ENCODE results near the gene YIPF5.

Gene YIPF5

GRCh38 chr5:144177548-144177947 is 7.1 kb upstream of the YIPF5 start:
- DNase-seq, result no peak

DNA sequence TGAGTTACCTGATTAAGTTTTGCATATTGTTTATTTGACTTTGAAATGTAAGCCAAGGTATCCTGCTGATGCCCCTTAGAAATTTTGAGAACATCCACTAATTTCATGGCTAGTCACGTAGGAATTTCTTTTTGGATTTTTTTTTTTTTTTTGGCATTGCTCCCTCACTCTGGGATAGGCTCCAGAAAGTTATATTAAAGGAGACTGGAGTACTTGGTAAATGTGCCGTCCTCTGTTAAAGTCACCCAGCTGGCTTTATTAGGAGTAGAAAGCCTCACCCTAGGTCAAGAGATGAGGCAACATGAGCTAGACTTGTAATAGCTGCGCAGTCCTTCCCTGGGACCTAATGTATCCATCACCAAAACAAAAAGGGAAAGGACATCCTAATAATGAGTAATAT is 3.3 kb upstream of the YIPF5 start:
- DNase-seq, result no peak

GRCh38 chr5:144169904-144170275 is 569 bp downstream of the YIPF5 start:
- DNase-seq, result no peak

DNA sequence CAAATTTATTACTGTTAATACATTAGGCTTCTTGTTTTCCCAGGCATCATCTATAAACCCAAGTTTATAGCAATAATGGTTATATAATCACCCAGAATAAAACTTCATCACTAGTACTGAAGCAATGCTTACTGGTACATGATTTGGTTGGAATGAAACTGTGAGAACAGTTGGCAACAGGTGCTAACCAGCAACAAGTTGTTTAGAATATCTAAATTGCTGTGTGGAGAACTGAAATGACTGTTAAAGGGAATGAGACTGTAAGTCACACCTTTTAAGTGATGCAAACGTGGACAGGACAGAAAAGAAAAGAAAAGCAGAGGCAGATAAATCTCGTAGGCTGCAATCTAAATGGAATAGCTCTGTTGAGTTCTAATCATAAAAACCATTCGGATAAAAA is 2.5 kb downstream of the YIPF5 start:
- DNase-seq, result no peak

GRCh38 chr5:144166696-144167095 is 3.8 kb downstream of the YIPF5 start:
- DNase-seq, result no peak

DNA sequence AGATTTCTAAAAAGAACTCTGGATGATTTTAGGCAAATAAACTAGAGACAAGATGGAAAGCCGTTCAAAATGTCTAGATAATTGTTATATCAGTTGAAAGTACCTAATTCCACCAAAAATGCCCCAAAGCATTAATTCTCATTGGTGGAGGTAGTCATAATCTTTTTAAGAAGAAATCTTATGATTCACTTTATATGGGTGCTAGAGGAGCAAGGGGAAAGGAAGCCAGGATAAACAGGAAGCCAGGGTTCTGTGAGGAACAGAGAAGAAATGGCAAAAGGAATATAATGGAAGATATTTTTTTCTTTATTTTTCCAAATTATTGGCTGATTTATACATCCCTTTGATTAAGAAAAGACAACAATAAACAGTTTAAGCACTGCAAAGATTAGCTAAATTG is 7.8 kb downstream of the YIPF5 start:
- no peak for DNase-seq

DNA sequence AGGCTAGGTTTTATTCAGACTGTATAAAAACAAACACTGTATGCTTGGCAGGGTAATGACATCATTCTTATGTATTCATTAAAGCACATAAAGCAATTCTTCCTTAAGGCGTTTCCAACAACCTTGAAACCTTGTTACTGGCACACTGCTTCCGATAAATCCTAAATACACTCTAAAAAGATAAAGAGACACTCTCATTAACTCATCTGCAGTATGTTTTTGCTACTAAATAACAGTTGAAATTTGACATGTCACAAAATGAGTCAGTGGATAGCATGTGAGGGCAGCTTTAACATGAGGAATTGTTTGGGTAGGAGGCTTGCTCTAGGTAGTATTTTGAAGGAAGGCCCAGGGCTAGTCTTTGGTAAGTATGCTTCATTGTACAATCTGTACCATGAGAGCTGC is 13.7 kb downstream of the YIPF5 start:
- DNase-seq, result no peak

GRCh38 chr5:144151026-144151425 is 19.4 kb downstream of the YIPF5 start:
- DNase-seq, result no peak

GRCh38 chr5:144144956-144145751 is 25.3 kb downstream of the YIPF5 start:
- DNase-seq, result no peak

- no peak for DNase-seq
Observed at GRCh38 chr5:144143625-144144024, 26.8 kb downstream of the YIPF5 start.

DNA sequence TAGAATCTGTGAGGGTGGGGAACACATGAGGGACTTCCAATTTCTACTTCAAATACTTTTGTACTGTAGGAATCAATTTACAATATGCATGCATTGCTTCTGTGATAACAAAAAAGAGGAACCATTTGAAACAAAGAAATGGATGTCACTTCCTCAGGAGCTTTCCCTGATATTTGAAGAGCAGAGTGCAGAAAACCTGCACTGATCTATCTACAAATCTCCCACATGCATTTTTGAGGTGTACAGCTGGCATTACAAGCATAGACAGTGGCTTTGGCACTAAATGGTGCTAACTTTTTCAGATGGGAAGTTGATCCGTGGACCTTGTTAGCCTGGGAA is 27.7 kb downstream of the YIPF5 start:
- no peak for DNase-seq

DNA sequence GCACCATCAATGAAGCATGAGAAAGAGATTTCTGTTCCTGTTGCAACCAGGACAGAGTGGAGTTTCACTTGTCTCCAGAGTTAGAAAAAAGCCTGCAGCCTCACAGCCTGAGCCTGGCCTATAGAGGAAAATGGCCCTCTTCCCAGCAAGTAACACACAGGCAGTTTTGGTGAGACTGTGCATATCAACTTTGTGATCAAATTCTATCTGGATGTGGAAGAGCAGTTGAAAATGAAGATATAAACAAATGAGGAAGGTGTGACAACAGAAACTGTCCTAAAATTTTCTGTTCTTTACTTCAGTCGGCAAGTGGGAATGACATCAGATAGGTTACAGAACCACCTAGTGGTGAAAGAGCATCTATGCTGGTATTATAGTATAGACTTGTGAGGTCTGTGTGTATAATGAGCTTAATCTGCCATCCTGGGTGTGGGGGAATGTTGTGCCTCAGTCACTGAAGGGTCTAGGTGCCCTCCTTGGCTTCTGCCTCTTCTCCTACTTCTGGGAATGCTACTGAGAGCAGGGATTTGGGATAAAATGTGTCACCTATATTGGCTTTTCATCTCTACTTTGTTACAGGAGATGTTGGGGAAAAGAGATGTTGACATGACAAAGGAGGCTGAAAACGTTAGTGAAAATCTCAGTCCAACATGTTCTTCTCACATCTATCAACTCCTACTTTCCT is 28.2 kb downstream of the YIPF5 start:
- DNase-seq, result no peak

DNA sequence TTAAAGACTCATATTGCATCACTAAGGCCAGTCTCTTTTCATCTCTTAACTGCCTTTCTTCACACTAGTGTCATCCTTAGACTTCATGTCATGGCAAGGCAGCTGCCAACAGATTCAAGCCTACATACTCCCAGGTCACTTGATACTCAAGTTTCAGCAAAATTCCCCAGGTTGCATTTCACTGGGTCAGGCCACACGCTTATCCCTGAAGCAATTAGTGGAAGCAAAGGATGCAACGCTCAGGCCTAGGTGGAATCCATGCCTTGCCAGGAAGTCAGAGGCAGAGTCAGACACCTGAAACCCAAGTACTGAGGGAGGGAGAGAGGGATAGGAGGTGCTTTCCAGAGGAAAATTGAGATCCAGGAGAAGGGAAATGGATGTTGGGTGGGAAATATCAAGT is 28.9 kb downstream of the YIPF5 start:
- no peak for DNase-seq

DNA sequence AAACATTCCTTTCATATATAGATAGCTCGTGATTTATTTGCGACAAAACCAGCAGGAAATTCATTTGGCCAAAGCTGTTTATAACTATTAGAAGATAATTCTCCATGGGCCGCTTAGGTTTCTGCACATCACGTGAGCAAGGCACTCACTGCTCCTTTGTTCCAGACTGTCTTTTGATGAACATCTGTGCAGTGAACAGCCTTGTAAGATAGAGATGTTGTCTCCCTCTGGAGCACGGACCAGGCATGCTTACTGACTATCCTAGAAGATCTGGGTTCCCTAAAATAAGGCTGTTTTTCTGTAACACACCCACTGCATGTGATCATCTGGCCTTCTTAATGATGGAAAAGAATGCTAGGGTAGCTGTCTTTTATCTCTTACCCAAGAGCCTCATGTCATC is 30.9 kb downstream of the YIPF5 start:
- DNase-seq, result no peak

- DNase-seq, result no peak
Observed at GRCh38 chr5:144135113-144135762, 35.2 kb downstream of the YIPF5 start.

DNA sequence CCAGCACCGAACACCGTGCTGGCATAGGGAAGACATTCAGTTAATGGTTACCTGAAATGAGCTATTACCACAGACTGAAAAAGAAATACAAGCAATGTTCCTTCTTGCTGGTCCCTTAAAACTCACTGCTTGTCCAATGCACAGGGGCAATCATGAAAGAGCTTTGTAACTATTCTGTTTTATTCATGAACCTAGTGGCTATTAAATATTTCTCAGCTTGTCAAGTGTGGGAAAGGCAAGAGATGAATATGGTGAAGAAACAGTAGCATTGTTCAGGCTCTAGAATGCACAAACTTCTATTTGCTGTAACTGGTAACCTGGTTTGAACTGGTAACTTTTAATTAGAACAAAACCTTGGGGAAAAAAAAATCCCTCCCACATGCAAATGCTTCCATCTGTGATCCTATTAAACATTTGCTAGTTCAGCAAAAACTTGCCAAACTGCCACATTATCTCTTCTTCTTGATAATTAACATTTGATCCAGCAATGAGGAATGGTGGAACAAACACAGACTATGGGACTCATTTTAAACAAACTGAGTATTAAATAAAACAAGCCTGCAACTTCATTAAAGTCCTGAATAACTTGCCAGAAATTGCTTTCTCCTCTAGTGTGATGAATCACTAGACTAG is 36.1 kb downstream of the YIPF5 start:
- DNase-seq, result no peak

- no peak for DNase-seq
Observed at GRCh38 chr5:144133050-144133633, 37.3 kb downstream of the YIPF5 start.

GRCh38 chr5:144131261-144131660 is 39.2 kb downstream of the YIPF5 start:
- DNase-seq, result no peak

GRCh38 chr5:144130306-144130705 is 40.2 kb downstream of the YIPF5 start:
- no peak for DNase-seq

DNA sequence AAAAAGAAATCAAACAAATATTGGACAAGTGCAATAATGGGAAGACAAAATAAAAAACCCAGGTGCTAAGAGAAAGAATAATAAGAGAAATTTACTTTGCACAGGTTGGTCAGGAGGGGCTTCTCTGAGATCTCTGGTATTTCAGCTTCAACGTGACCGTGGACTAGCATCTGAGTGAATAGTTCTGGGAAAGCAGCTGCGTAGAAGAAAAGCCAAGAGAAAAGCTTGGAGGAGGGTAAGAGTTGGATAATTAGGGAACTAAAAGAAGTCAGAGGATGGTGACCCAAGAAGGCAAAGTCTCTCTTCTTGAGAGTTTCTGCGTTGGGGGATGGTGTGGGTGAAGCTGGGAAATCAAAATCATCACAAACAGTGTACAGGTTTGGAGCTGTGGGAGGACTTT is 41.6 kb downstream of the YIPF5 start:
- DNase-seq, result no peak

DNA sequence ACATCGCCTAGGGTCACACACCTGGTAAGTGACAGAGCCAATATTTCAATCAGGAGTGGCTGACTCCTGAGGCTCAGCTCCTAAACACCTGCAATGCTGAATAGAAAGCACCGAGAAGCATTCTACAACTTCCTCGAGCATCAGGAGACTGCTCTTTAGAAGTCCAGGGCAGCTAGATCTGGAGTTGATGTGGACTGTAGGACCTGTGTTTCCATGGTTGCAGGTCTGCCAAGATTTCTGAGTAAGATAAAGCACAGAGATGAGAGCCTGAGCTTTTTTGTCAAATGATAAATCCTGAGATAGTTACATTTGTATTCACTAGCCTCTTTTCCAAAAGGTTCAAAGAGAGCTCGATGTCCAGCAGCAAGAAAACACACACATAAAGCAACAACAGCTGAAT is 43.8 kb downstream of the YIPF5 start:
- no peak for DNase-seq

DNA sequence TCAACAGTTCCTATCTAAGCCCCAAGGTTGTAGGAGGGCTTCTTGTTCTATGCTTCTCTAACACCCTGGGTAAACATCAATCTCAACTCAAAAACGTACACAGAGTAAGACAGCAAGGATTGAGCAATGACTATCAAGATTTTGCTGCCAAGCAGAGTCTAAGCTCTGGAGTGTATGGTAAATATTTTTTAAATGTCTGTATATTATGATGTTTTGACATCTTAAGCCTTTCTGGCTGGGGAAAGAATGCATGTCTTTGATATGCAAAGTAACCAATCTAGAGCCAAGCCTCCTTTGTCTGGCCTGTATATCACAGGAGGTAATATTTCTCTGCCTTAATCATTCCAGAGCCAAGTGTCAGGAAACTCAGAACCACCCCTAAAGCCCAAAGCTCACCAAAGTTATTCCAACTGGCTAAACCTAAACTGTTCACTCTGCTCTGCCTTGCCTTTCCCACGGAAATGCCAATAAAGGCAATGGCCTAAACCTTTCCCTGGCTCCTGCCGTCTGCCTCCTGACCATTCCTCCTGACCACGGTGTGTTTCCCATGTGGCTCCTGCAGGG is 45.2 kb downstream of the YIPF5 start:
- no peak for DNase-seq

- no peak for DNase-seq
Observed at GRCh38 chr5:144122641-144123040, 47.8 kb downstream of the YIPF5 start.
